ENCODE data around the gene PDPK1. TPM values are rescaled to one million over a fixed set of nuclear protein-coding genes. Genes with fewer than 3 reads are reported as not detected.
"Not testable (repeated sequence)": the region's sequence is repeated elsewhere in the genome, so short reads cannot be mapped to it uniquely, and the experiment has no call there.

The PDPK1 gene
- total and polyA plus RNA-seq, 2 of the 4 experiments (the other 2 are of a cell fraction): 10.6 to 27.3 TPM

- H3K9me3 ChIP-seq (ENCODE audit: control insufficient read depth, insufficient read depth, low read length); H3K18ac ChIP-seq (ENCODE audit: low read depth, low read length); H3K27ac ChIP-seq (ENCODE audit: insufficient read depth, low read length); dilution Hi-C loops (cut with HindIII; ENCODE audit: low sequenced_read_pairs, unreplicated experiment); BruUV-seq (replicated peaks); DNase-seq; H3K4me1 ChIP-seq (ENCODE audit: control insufficient read depth, insufficient read depth, low read length); H3K36me3 ChIP-seq (ENCODE audit: control insufficient read depth, insufficient read depth, low read length); ATAC-seq (ENCODE audit: low read depth); H2BK5ac ChIP-seq (ENCODE audit: low read depth, low read length, poor library complexity, severe bottlenecking); H3K14ac ChIP-seq (replicated peaks; ENCODE audit: low read depth, low read length); CTCF ChIA-PET; H3K23ac ChIP-seq (ENCODE audit: low read depth, low read length); H3K56ac ChIP-seq (ENCODE audit: extremely low read depth, insufficient read depth, low read length); H4K91ac ChIP-seq (ENCODE audit: insufficient read depth, low read depth, low read length); H2AK5ac ChIP-seq (ENCODE audit: low read depth, low read length); intact Hi-C loops (cut with micrococcal nuclease); H3K27me3 ChIP-seq (ENCODE audit: control insufficient read depth, insufficient read depth, low read length); H3K9ac ChIP-seq (ENCODE audit: low read depth, low read length); H4K8ac ChIP-seq (ENCODE audit: low read depth in 2 of 2, low read length in 2 of 2); H2AFZ ChIP-seq (replicated peaks; ENCODE audit: low read length, poor library complexity); H3K4ac ChIP-seq (ENCODE audit: low read depth, low read length); H3K4me2 ChIP-seq (ENCODE audit: low read depth, low read length); H2AK9ac ChIP-seq (replicated peaks; ENCODE audit: low read depth, low read length, poor library complexity); H3K9me1 ChIP-seq (ENCODE audit: insufficient read depth, low read length); H2BK120ac ChIP-seq (ENCODE audit: low read depth, low read length); in situ Hi-C loops (cut with MboI; ENCODE audit: low sequenced_read_pairs); H2BK15ac ChIP-seq (ENCODE audit: low read depth, low read length); H4K20me1 ChIP-seq (ENCODE audit: insufficient read depth, low read length); H4K5ac ChIP-seq (ENCODE audit: low read depth, low read length); H2BK20ac ChIP-seq (ENCODE audit: low read depth, low read length); POLR2A ChIA-PET (ENCODE audit: unreplicated experiment); H3K4me3 ChIP-seq (ENCODE audit: insufficient read depth, low read depth, low read length): not testable (repeated sequence)
- no CpG with 5 or more reads among the region's 14 CpGs for WGBS, 2 experiments (ENCODE audit: extremely low coverage in 2 of 2, insufficient read length in 1 of 2)
- H3K79me1 ChIP-seq (ENCODE audit: low read depth in 1 of 2, low read length in 2 of 2): peaks cover 0 to 20% of the 10 kb centered on the region in 2 experiments; a peak in 2 of 4 replicates
Measured at GRCh38 chr16:2550283-2550878, 12.6 kb downstream of the PDPK1 start.

Measured in IMR-90 (cell line).